H9 (cell line): ENCODE data around the gene MARCHF10. TPM values are rescaled to one million over a fixed set of nuclear protein-coding genes. Genes with fewer than 3 reads are reported as not detected.

ENCODE experiments used
- DNase-seq: peaks from one replicate; pipeline ENCODE4 v3.0.0-alpha.2; 2017
- H2AFZ ChIP-seq: one replicate; pipeline ENCODE4 v1.6.1; 2013; ENCODE audit warnings: mild to moderate bottlenecking, low read length, control low read depth, moderate library complexity
- H2AK5ac ChIP-seq: 2 replicates; pipeline ENCODE4 v1.6.1; 2013; ENCODE audit warnings: low read length, control low read depth, mixed read lengths; ENCODE audit not compliant: insufficient read length
- H2BK120ac ChIP-seq: one replicate; pipeline ENCODE4 v1.6.1; 2013; ENCODE audit warnings: low read depth, mild to moderate bottlenecking, low read length, control low read depth, inconsistent platforms; ENCODE audit not compliant: poor library complexity, severe bottlenecking
- H2BK12ac ChIP-seq: 2 replicates; pipeline ENCODE4 v1.6.1; 2013; ENCODE audit warnings: low read length, control low read depth, mixed read lengths, low read depth; ENCODE audit not compliant: insufficient read length
- H2BK15ac ChIP-seq: 2 replicates; pipeline ENCODE4 v1.6.1; 2013; ENCODE audit warnings: low read depth, low read length, control low read depth
- H2BK20ac ChIP-seq: one replicate; pipeline ENCODE4 v1.6.1; 2013; ENCODE audit warnings: low read depth, mild to moderate bottlenecking, low read length, control low read depth, inconsistent platforms; ENCODE audit not compliant: poor library complexity, severe bottlenecking
- H2BK5ac ChIP-seq: 2 replicates; pipeline ENCODE4 v1.6.1; 2013; ENCODE audit warnings: low read length, control low read depth, mixed read lengths; ENCODE audit not compliant: insufficient read length
- H3K14ac ChIP-seq: 2 replicates; pipeline ENCODE4 v1.6.1; 2013; ENCODE audit warnings: low read length, control low read depth; ENCODE audit not compliant: insufficient read depth
- H3K18ac ChIP-seq: 2 replicates; pipeline ENCODE4 v1.6.1; 2013; ENCODE audit warnings: low read depth, mild to moderate bottlenecking, mixed read lengths, low read length, control low read depth; ENCODE audit not compliant: insufficient read length
- H3K23ac ChIP-seq: 2 replicates; pipeline ENCODE4 v1.6.1; 2013; ENCODE audit warnings: low read length, control low read depth, mixed read lengths, low read depth; ENCODE audit not compliant: insufficient read length
- H3K23me2 ChIP-seq: 2 replicates; pipeline ENCODE4 v1.6.1; 2013; ENCODE audit warnings: low read depth, mild to moderate bottlenecking, mixed read lengths, low read length, control low read depth; ENCODE audit not compliant: insufficient read length, poor library complexity, severe bottlenecking
- H3K27ac ChIP-seq: 2 replicates; pipeline ENCODE4 v1.5.1; 2013; ENCODE audit warnings: low read length, control low read depth, mixed read lengths, low read depth; ENCODE audit not compliant: insufficient read length
- H3K27me3 ChIP-seq: 2 replicates; pipeline ENCODE4 v1.6.1; 2013; ENCODE audit warnings: low read length, control low read depth, inconsistent platforms; ENCODE audit not compliant: insufficient read depth
- H3K4ac ChIP-seq: 2 replicates; pipeline ENCODE4 v1.6.1; 2013; ENCODE audit warnings: low read depth, mild to moderate bottlenecking, control low read depth, inconsistent platforms, low read length, moderate library complexity
- H3K4me1 ChIP-seq: 2 replicates; pipeline ENCODE4 v1.6.1; 2013; ENCODE audit warnings: low read length, control low read depth, inconsistent platforms; ENCODE audit not compliant: insufficient read depth
- H3K4me2 ChIP-seq: 2 replicates; pipeline ENCODE4 v1.6.1; 2013; ENCODE audit warnings: low read length, control low read depth, mixed read lengths; ENCODE audit not compliant: insufficient read length, insufficient read depth
- H3K56ac ChIP-seq: 2 replicates; pipeline ENCODE4 v1.6.1; 2013; ENCODE audit warnings: low read depth, mild to moderate bottlenecking, mixed read lengths, low read length, control low read depth; ENCODE audit not compliant: insufficient read length
- H3K79me1 ChIP-seq: 2 replicates; pipeline ENCODE4 v1.6.1; 2013; ENCODE audit warnings: low read depth, mild to moderate bottlenecking, moderate library complexity, low read length, control low read depth, inconsistent platforms; ENCODE audit not compliant: insufficient read depth, poor library complexity, severe bottlenecking
- H3K79me2 ChIP-seq: 2 replicates; pipeline ENCODE4 v1.6.1; 2013; ENCODE audit warnings: low read length, control low read depth, inconsistent platforms; ENCODE audit not compliant: insufficient read depth
- H3K9ac ChIP-seq: 2 replicates; pipeline ENCODE4 v1.6.1; 2013; ENCODE audit warnings: low read length, control low read depth, mixed read lengths; ENCODE audit not compliant: insufficient read length; ENCODE audit errors: extremely low read depth
- H3K9me3 ChIP-seq: one replicate; pipeline ENCODE4 v1.6.1; 2013; ENCODE audit warnings: low read depth, low read length, inconsistent platforms; ENCODE audit not compliant: control insufficient read depth
- H3T11ph ChIP-seq: one replicate; pipeline ENCODE4 v1.6.1; 2013; ENCODE audit warnings: mild to moderate bottlenecking, low read length, control low read depth, inconsistent platforms
- H4K20me1 ChIP-seq: one replicate; pipeline ENCODE4 v1.6.1; 2013; ENCODE audit not compliant: control insufficient read depth, insufficient read length, insufficient read depth
- H4K5ac ChIP-seq: 2 replicates; pipeline ENCODE4 v1.6.1; 2013; ENCODE audit warnings: low read depth, mild to moderate bottlenecking, mixed read lengths, low read length, control low read depth; ENCODE audit not compliant: insufficient read length
- H4K8ac ChIP-seq: replicated peaks from 2 replicates; pipeline ENCODE4 v1.6.1; 2013; ENCODE audit warnings: low read length, control low read depth, mixed read lengths, low read depth; ENCODE audit not compliant: insufficient read length
- H4K91ac ChIP-seq: 2 replicates; pipeline ENCODE4 v1.6.1; 2013; ENCODE audit warnings: low read depth, mild to moderate bottlenecking, moderate library complexity, mixed read lengths, low read length, control low read depth; ENCODE audit not compliant: insufficient read length
- H3K27ac Mint-ChIP-seq, 3 experiments: 2 replicates in 2 of 3; 3 replicates in 1 of 3; pipeline ENCODE4 v1.8.0; 2020 to 2021; ENCODE audit warnings: mixed read lengths in 3 of 3, mild to moderate bottlenecking in 1 of 3, moderate library complexity in 1 of 3
- H3K27me3 Mint-ChIP-seq: 2 replicates; pipeline ENCODE4 v1.8.0; 2021; ENCODE audit warnings: low read depth, mild to moderate bottlenecking, moderate library complexity, mixed read lengths
- H3K36me3 Mint-ChIP-seq, 3 experiments: 2 replicates in 2 of 3; 3 replicates in 1 of 3; pipeline ENCODE4 v1.8.0; 2020 to 2021; ENCODE audit warnings: low read depth in 3 of 3, mixed read lengths in 3 of 3; ENCODE audit not compliant: insufficient read depth in 1 of 3
- H3K4me1 Mint-ChIP-seq, 2 experiments: 2 replicates each; pipeline ENCODE4 v1.8.0; 2020; ENCODE audit warnings: mixed read lengths in 2 of 2
- H3K4me3 Mint-ChIP-seq, 2 experiments: 2 replicates in 1 of 2; 3 replicates in 1 of 2; pipeline ENCODE4 v1.8.0; 2020 to 2021; ENCODE audit warnings: mild to moderate bottlenecking in 2 of 2, mixed read lengths in 2 of 2, moderate library complexity in 1 of 2
- H3K9me3 Mint-ChIP-seq, 2 experiments: 2 replicates in 1 of 2; 3 replicates in 1 of 2; pipeline ENCODE4 v1.8.0; 2020; ENCODE audit warnings: mild to moderate bottlenecking in 2 of 2, mixed read lengths in 2 of 2, moderate library complexity in 1 of 2
- CTCF ChIP-seq: fragments of 200-600 bp; sonication (generic); conservative IDR thresholded peaks from 3 replicates; pipeline ENCODE4 v1.8.0; 2021; ENCODE audit warnings: antibody characterized with exemption, mild to moderate bottlenecking
- WGBS: extraction: QIAGEN DNeasy Blood & Tissue Kit; methylation state at CpG from one replicate; pipeline ENCODE4 v1.1.7; 2013; ENCODE audit warnings: missing lambda C conversion rate, low lambda C conversion rate, mixed read lengths; ENCODE audit not compliant: insufficient read length; ENCODE audit errors: extremely low coverage; 5-methylcytosine and 5-hydroxymethylcytosine counted together
- total RNA-seq: library from RNA; stranded (reverse); gene quantifications from 2 replicates; pipeline ENCODE4 v1.2.1, GENCODE V29; 2021

Gene MARCHF10
- total RNA-seq, 1 experiment from 2014 or later: not detected

GRCh38 chr17:62804822-62805221 is 3.3 kb downstream of the MARCHF10 start:
- Histone ChIP-seq H3K27me3 (no peaks in the 10 kb centered on the region), H3K79me2 (no peaks in the 10 kb centered on the region), H2AFZ (no peak overlapping the region), H3T11ph (no peak overlapping the region), H3K79me1 (no peaks in the 10 kb centered on the region), H3K4me2 (no peak overlapping the region), H3K56ac (no peak overlapping the region), H4K8ac (no peak overlapping the region), H2BK120ac (no peak overlapping the region), H3K23ac (no peak overlapping the region), H3K9ac (no peak overlapping the region), H2BK15ac (no peak overlapping the region), H2BK20ac (no peak overlapping the region), H3K4me1 (no peaks in the 10 kb centered on the region), H3K23me2 (peaks cover 3% of the 10 kb centered on the region), H2BK5ac (no peak overlapping the region), H2AK5ac (no peak overlapping the region), H3K14ac (no peak overlapping the region), H3K4ac (no peak overlapping the region), H3K27ac (no peak overlapping the region), H4K5ac (no peak overlapping the region), H2BK12ac (no peak overlapping the region), H4K91ac (no peak overlapping the region), H3K9me3 (no peaks in the 10 kb centered on the region), H4K20me1 (no peaks in the 10 kb centered on the region), H3K18ac (no peak overlapping the region)
- no peak for TF ChIP-seq CTCF
- DNase-seq: no peak
- Mint-ChIP-seq H3K4me3 (no peak overlapping the region), H3K9me3 (no peaks in the 10 kb centered on the region), H3K27me3 (peaks cover 6% of the 10 kb centered on the region), H3K36me3 (no peaks in the 10 kb centered on the region), H3K4me1 (peaks cover 22 to 31% of the 10 kb centered on the region in 2 experiments), H3K27ac (no peak overlapping the region)
- no CpG with 5 or more reads among the region's 8 CpGs for WGBS
